Posterior vena cava (tissue), 2 donors: Measurements from ENCODE around the gene FAM162B. TPM values are rescaled to one million over a fixed set of nuclear protein-coding genes. Genes with fewer than 3 reads are reported as not detected.
"Not testable (repeated sequence)": the region's sequence is repeated elsewhere in the genome, so short reads cannot be mapped to it uniquely, and the experiment has no call there.

Source experiments
- DNase-seq: peaks from one replicate; pipeline ENCODE4 v3.0.0-alpha.2; 2020; ENCODE audit warnings: low spot score
- intact Hi-C, 2 donors: fragments of 100-400 bp; cut with DNase I; formaldehyde crosslinking; loops; one replicate each; pipeline versions ENCODE4 v1.14.1 to v1.14.2; 2022 to 2023
- total RNA-seq, 2 donors: library from RNA; stranded (reverse); fragmentation: NEBNext Ultra II Directional; extraction: Animal tissue kit (Norgen Biotek cat#: 25700); gene quantifications; one replicate each; pipeline ENCODE4 v1.2.1, GENCODE V29; 2021
- donor health status: DM: yes; HTN: yes; CAD: no.
- donor health status: DM: yes; HTN: yes; CAD: no.

Gene FAM162B
- total RNA-seq, 2 donors from 2014 or later: 3.9 to 6.8 TPM

DNA sequence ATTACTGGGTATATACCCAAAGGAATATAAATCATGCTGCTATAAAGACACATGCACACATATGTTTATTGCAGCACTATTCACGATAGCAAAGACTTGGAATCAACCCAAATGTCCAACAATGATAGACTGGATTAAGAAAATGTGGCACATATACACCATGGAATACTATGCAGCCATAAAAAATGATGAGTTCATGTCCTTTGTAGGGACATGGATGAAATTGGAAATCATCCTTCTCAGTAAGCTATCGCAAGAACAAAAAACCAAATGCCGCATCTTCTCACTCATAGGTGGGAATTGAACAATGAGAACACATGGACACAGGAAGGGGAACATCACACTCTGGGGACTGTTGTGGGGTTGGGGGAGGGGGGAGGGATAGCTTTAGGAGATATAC, 25.0 kb downstream of the FAM162B start:
- intact Hi-C loops, DNase-seq: not testable (repeated sequence)

DNA sequence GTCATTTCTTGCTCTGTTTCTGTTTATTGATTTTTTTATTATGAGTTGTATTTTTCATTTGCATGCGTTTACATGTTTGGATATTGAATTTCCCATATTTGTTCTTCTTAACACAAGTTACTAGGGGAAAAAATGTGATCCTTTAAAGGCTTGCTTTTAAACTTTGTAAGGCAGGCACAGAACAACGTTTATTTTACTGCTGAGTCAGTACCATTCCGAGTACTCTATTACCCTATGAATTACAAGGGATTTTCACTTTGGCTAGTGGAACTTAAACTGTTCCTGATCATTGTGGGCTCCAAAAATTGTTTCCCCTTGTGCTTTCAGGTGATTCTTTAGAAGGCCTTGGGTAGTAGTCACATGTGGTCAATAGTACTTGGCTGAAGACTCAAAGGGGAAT, 28.5 kb downstream of the FAM162B start:
- intact Hi-C loops: no loop called here
- DNase-seq: no peak

DNA sequence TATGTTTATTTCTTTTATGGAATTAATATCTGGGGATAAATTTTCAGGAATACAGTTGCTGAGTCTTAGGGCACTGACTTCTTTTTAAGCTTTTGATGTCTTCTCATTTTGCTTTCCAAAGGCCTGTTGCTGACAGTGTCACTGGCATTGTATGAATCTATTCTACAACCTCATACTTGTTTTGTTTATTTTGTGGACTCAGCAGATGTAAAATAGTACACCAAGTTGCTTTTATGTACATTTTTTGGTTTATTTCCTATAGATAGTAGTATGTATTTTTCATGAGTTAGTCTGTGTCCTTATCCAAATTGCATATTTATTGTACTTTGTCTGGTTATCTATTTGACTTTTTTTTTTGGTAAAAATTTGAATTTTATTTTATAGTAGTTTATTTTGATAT, 35.0 kb downstream of the FAM162B start:
- DNase-seq: no peak
- intact Hi-C loops: no loop called here

DNA sequence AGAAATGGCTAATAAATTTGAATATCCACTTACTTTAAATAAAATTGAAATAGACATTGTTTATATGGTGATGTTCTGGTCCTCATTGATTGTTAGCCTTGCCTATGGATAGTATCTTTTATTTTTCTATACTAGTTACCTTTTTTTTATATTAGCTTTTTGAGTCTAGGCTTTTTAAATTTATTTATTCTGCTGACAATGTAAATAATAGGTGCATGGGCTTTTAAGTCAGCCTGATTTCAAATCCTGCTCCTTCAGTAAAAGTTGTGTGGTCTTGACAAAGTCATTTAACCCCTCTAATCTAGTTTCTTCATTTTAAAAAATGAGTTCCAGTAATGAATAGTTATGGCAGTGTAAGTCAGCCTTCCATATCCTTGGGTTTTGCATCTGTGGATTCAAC, 38.6 kb downstream of the FAM162B start:
- intact Hi-C loops: no loop called here
- no peak for DNase-seq

DNA sequence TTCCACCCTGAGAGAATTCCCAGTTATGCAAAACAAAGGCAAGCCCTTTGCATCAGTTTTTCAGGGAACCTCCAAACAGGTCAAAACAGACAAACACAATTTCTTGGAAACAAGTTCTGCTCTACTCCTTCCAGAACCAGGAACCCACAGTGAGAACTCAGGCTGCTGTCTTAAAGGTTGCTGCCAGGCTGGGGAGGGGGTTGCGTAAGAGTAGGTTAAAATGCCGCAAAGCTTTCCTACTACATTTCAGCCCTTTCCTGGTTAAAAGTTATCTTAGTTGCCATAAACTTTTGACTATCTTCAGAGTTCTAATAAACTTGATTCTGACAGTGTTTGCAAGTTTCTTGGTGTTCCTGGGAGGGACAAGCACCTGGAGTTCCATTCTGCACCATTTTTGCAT, 50.8 kb downstream of the FAM162B start:
- intact Hi-C loops: no loop called here
- no peak for DNase-seq

DNA sequence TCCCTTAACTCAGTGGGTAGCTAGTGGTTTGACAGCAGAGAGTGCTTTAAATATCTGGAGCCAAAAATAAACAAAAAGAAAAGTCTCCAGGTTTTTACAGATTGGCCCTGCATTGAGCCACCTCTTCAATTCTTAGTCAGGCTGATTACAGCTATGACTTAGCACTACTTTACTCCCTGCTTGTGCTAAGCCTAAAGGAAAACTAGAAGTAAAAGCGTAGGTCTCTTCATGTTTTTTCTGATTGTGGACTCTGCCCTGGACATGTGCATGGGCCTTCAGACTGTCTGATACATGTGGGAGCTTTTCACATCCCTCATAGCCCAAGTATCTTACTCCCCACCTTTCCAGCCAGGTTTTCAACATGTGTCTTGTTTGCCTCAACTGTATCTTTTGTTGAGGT, 51.2 kb downstream of the FAM162B start:
- DNase-seq: no peak
- intact Hi-C loops: no loop called here

DNA sequence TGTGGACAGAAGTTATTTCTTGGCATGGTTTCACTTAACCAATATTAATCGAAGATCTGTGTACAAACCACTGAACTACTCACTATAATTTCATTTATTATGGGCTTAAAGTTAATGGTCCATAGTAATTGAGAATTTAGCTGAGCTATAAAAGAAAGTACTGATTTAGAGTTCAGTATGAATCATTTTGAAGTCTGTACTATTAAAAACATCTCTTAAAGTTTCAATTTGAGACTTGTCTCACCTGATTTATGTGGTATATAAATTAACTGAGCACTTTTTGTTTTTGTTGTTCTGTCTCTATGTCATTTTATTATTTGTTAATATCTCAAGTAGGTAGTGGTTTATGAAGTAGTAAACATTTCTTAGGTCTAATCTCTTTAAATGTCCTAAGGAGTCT, 59.6 kb downstream of the FAM162B start:
- intact Hi-C loops: no loop called here
- DNase-seq: no peak

DNA sequence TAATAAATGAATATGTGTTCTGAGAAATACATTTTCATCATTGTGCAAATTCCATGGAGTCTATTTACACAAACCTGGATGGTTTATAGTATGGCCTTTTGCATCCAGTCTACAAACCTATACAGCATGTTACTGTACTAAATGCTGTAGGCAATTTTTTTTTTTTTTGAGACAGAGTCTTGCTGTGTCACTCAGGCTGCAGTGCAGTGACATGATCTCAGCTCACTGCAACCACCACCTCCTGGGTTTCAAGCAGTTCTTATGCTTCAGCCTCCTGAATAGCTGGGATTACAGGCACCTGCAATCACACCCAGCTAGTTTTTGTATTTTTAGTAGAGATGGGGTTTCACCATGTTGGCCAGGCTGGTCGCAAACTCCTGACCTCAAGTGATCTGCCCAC, 61.6 kb downstream of the FAM162B start:
- intact Hi-C loops, DNase-seq: not testable (repeated sequence)

Other genes starting within 250 kb of the FAM162B start
- gene TRAPPC3L, start 220.0 kb downstream of the FAM162B start, total RNA-seq: under 1 TPM in 1 of 2 donors, not detected in 1; 0.33 TPM
- gene CALHM4, start 212.0 kb downstream of the FAM162B start, total RNA-seq: not detected
- 10 to 100 TPM; 50.9 to 55.1 TPM for gene RWDD1, start 194.2 kb downstream of the FAM162B start, total RNA-seq
- under 1 TPM; 0.51 to 0.71 TPM for gene RSPH4A, start 149.2 kb downstream of the FAM162B start, total RNA-seq
- gene ZUP1, start 97.0 kb downstream of the FAM162B start, total RNA-seq: 10 to 100 TPM; 10.1 to 11.1 TPM
- gene KPNA5, start 84.5 kb downstream of the FAM162B start, total RNA-seq: 10 to 100 TPM; 18.3 to 23.7 TPM
- gene GPRC6A, start 63.4 kb upstream of the FAM162B start, total RNA-seq: not detected
- gene RFX6, start 111.5 kb upstream of the FAM162B start, total RNA-seq: not detected